Liver (tissue), 9 donors: ENCODE data around the gene TMEM18. TPM values are rescaled to one million over a fixed set of nuclear protein-coding genes. Genes with fewer than 3 reads are reported as not detected.

Source experiments
- DNase-seq: peaks from one replicate; pipeline ENCODE4 v3.0.0-alpha.2; 2017; ENCODE audit warnings: low spot score
- H3K27ac ChIP-seq, 2 donors: one replicate each; pipeline ENCODE4 v1.7.0; 2013; ENCODE audit warnings: inconsistent platforms in 2 of 2, low read length in 2 of 2, control low read depth in 1 of 2, low read depth in 1 of 2, mild to moderate bottlenecking in 1 of 2
- H3K27me3 ChIP-seq, 4 donors: one replicate each; pipeline versions ENCODE4 v1.6.1 to v1.7.0; 2013; ENCODE audit warnings: low read length in 3 of 4, inconsistent platforms in 1 of 4, mild to moderate bottlenecking in 1 of 4, moderate library complexity in 1 of 4; ENCODE audit not compliant: control insufficient read depth in 4 of 4, insufficient read depth in 4 of 4
- H3K36me3 ChIP-seq, 4 donors: one replicate each; pipeline versions ENCODE4 v1.6.1 to v1.7.0; 2013; ENCODE audit warnings: low read length in 3 of 4, mild to moderate bottlenecking in 3 of 4, low read depth in 1 of 4, moderate library complexity in 1 of 4; ENCODE audit not compliant: control insufficient read depth in 4 of 4, insufficient read depth in 3 of 4
- H3K4me1 ChIP-seq, 4 donors: one replicate each; pipeline versions ENCODE4 v1.6.1 to v1.7.0; 2013; ENCODE audit warnings: low read length in 3 of 4, mild to moderate bottlenecking in 3 of 4, moderate library complexity in 1 of 4; ENCODE audit not compliant: control insufficient read depth in 4 of 4, insufficient read depth in 4 of 4
- H3K4me3 ChIP-seq, 3 donors: one replicate each; pipeline versions ENCODE4 v1.6.1 to v1.7.0; 2013; ENCODE audit warnings: low read length in 3 of 3, control low read depth in 1 of 3, low read depth in 1 of 3, mild to moderate bottlenecking in 1 of 3
- H3K9ac ChIP-seq, 2 donors: one replicate each; pipeline ENCODE4 v1.7.0; 2013; ENCODE audit warnings: low read length in 2 of 2, mild to moderate bottlenecking in 2 of 2, moderate library complexity in 2 of 2, control low read depth in 1 of 2, low read depth in 1 of 2
- H3K9me3 ChIP-seq, 4 donors: one replicate each; pipeline versions ENCODE4 v1.6.1 to v1.7.0; 2013; ENCODE audit warnings: low read length in 3 of 4; ENCODE audit not compliant: control insufficient read depth in 4 of 4
- ATF3 ChIP-seq: IDR thresholded peaks from 2 replicates; pipeline ENCODE4 v1.6.1; 2016; ENCODE audit warnings: antibody characterized with exemption
- EGR1 ChIP-seq, 2 donors: IDR thresholded peaks; 2 replicates each; pipeline ENCODE4 v1.6.1; 2016 to 2018; ENCODE audit warnings: antibody characterized with exemption in 2 of 2, low read depth in 2 of 2
- FOXA1 ChIP-seq: IDR thresholded peaks from 2 replicates; pipeline ENCODE4 v1.6.1; 2016; ENCODE audit warnings: antibody characterized with exemption
- FOXA2 ChIP-seq: IDR thresholded peaks from 2 replicates; pipeline ENCODE4 v1.6.1; 2016; ENCODE audit warnings: antibody characterized with exemption
- GABPA ChIP-seq, 2 donors: IDR thresholded peaks in 1 of 2; conservative IDR thresholded peaks in 1 of 2; 2 replicates each; pipeline ENCODE4 v1.6.1; 2016; ENCODE audit warnings: antibody characterized with exemption in 2 of 2, mild to moderate bottlenecking in 1 of 2, moderate library complexity in 1 of 2
- HNF4A ChIP-seq, 2 donors: conservative IDR thresholded peaks; 2 replicates each; pipeline ENCODE4 v1.6.1; 2016; ENCODE audit warnings: antibody characterized with exemption in 2 of 2, mild to moderate bottlenecking in 2 of 2
- HNF4G ChIP-seq: IDR thresholded peaks from 2 replicates; pipeline ENCODE4 v1.6.1; 2016; ENCODE audit warnings: antibody characterized with exemption
- JUND ChIP-seq, 2 donors: IDR thresholded peaks; 2 replicates each; pipeline ENCODE4 v1.6.1; 2016; ENCODE audit warnings: antibody characterized with exemption in 2 of 2
- MAX ChIP-seq: IDR thresholded peaks from 2 replicates; pipeline ENCODE4 v1.6.1; 2016; ENCODE audit warnings: antibody characterized with exemption
- RAD21 ChIP-seq, 2 donors: IDR thresholded peaks; 2 replicates each; pipeline ENCODE4 v1.6.1; 2016; ENCODE audit warnings: antibody characterized with exemption in 2 of 2, mild to moderate bottlenecking in 2 of 2
- REST ChIP-seq: IDR thresholded peaks from 2 replicates; pipeline ENCODE4 v1.6.1; 2016; ENCODE audit warnings: antibody characterized with exemption, mild to moderate bottlenecking
- SP1 ChIP-seq: IDR thresholded peaks from 2 replicates; pipeline ENCODE4 v1.6.1; 2018; ENCODE audit warnings: antibody characterized with exemption, mild to moderate bottlenecking
- TAF1 ChIP-seq: conservative IDR thresholded peaks from 2 replicates; pipeline ENCODE4 v1.6.1; 2016; ENCODE audit warnings: antibody characterized with exemption, mild to moderate bottlenecking
- YY1 ChIP-seq: IDR thresholded peaks from 2 replicates; pipeline ENCODE4 v1.6.1; 2016; ENCODE audit warnings: antibody characterized with exemption, mild to moderate bottlenecking
- ZBTB33 ChIP-seq: IDR thresholded peaks from 2 replicates; pipeline ENCODE4 v1.6.1; 2016; ENCODE audit warnings: antibody characterized with exemption
- WGBS: extraction: QIAGEN DNeasy Blood & Tissue Kit; methylation state at CpG from one replicate; pipeline ENCODE4 v1.1.7; 2013; 5-methylcytosine and 5-hydroxymethylcytosine counted together
- polyA plus RNA-seq, 2 donors: library from polyadenylated mRNA; stranded (reverse) in 1 of 2; unstranded in 1 of 2; fragments of 200-250 nt in 1 of 2; fragments of >200 nt in 1 of 2; fragmentation: Nextera tagmentation in 1 of 2; extraction: Ambion mirVana in 1 of 2; gene quantifications; one replicate each; pipeline versions ENCODE4 v1.2.1 to v1.2.3, GENCODE V29; 2013 to 2015
- total RNA-seq, 2 donors: library from RNA; depleted of rRNA; stranded (reverse); fragments of >200 nt; gene quantifications; one replicate each; pipeline ENCODE4 v1.2.3, GENCODE V29; 2014
- donor health status: healthy.
- donor health status: healthy.
- donor health status: healthy.
- donor health status: healthy.
- donor health status: healthy.

Gene TMEM18
- total and polyA plus RNA-seq, 4 donors: 8.4 to 29.3 (median 10.9) TPM

- 70% methylated on average over 16 of the region's 16 CpGs for whole genome bisulfite sequencing
- TF ChIP-seq TAF1: no peak
- H3K27me3 ChIP-seq: peaks cover 0 to 7% (median 0%) of the 10 kb centered on the region in 4 donors
- peak; percentile 10 for DNase-seq
- H3K36me3 ChIP-seq: no peaks in the 10 kb centered on the region
- no peak overlapping the region for H3K4me3 ChIP-seq
- peaks cover 0 to 2% (median 0%) of the 10 kb centered on the region in 4 donors for H3K9me3 ChIP-seq
- H3K4me1 ChIP-seq: peaks cover 4 to 6% (median 5%) of the 10 kb centered on the region in 4 donors
- H3K9ac ChIP-seq: no peak overlapping the region
- no peak overlapping the region for H3K27ac ChIP-seq
These were observed 42.4 kb downstream of the TMEM18 start for GRCh38 chr2:634636-635388.

- H3K27ac ChIP-seq: no peak overlapping the region
- peaks cover 0 to 7% (median 0%) of the 10 kb centered on the region in 4 donors for H3K27me3 ChIP-seq
- 87% methylated on average over 11 of the region's 11 CpGs for WGBS
- peaks cover 0 to 2% (median 0%) of the 10 kb centered on the region in 4 donors for H3K9me3 ChIP-seq
- H3K4me3 ChIP-seq: no peak overlapping the region
- no peak for DNase-seq
- H3K4me1 ChIP-seq: peaks cover 4 to 6% (median 5%) of the 10 kb centered on the region in 4 donors
- H3K9ac ChIP-seq: no peak overlapping the region
- no peak for TF ChIP-seq YY1
- TF ChIP-seq ATF3: no peak
- TF ChIP-seq SP1: no peak
- no peak for TF ChIP-seq HNF4G
- no peak for TF ChIP-seq HNF4A (conservative IDR thresholded peaks at IDR 0.05)
- no peak for TF ChIP-seq EGR1 (IDR thresholded peaks at IDR 0.05; ENCODE audit: low read depth in 2 of 2)
- TF ChIP-seq REST: no peak
- TF ChIP-seq RAD21 (IDR thresholded peaks at IDR 0.05): no peak
- TF ChIP-seq FOXA2: no peak
- TF ChIP-seq FOXA1: no peak
- no peak for TF ChIP-seq ZBTB33
- H3K36me3 ChIP-seq: no peaks in the 10 kb centered on the region
These were observed 43.2 kb downstream of the TMEM18 start for GRCh38 chr2:634041-634440.

GRCh38 chr2:633371-633770 is 43.8 kb downstream of the TMEM18 start:
- peaks cover 0 to 2% (median 0%) of the 10 kb centered on the region in 4 donors for H3K9me3 ChIP-seq
- H3K36me3 ChIP-seq: no peaks in the 10 kb centered on the region
- DNase-seq: no peak
- no peak overlapping the region for H3K27ac ChIP-seq
- H3K27me3 ChIP-seq: peaks cover 0 to 7% (median 0%) of the 10 kb centered on the region in 4 donors
- no peak overlapping the region for H3K9ac ChIP-seq
- WGBS: 78% methylated on average over 5 of the region's 5 CpGs
- TF ChIP-seq RAD21 (IDR thresholded peaks at IDR 0.05) (no peak), GABPA (IDR thresholded peaks at IDR 0.05 in 1 of 2, conservative IDR thresholded peaks at IDR 0.05 in 1 of 2) (no peak), TAF1 (no peak), HNF4G (no peak), ZBTB33 (no peak), JUND (IDR thresholded peaks at IDR 0.05) (no peak), HNF4A (conservative IDR thresholded peaks at IDR 0.05) (no peak), FOXA2 (no peak), SP1 (no peak), MAX (no peak), FOXA1 (no peak)
- H3K4me1 ChIP-seq: peaks cover 4 to 6% (median 5%) of the 10 kb centered on the region in 4 donors
- no peak overlapping the region for H3K4me3 ChIP-seq
